Liver (tissue), 9 donors: Measurements from ENCODE around the gene ZSWIM6. TPM values are rescaled to one million over a fixed set of nuclear protein-coding genes. Genes with fewer than 3 reads are reported as not detected.

Experiments
- DNase-seq: peaks from one replicate; pipeline ENCODE4 v3.0.0-alpha.2; 2017; ENCODE audit warnings: low spot score
- H3K27ac ChIP-seq, 2 donors: one replicate each; pipeline ENCODE4 v1.7.0; 2013; ENCODE audit warnings: inconsistent platforms in 2 of 2, low read length in 2 of 2, control low read depth in 1 of 2, low read depth in 1 of 2, mild to moderate bottlenecking in 1 of 2
- H3K27me3 ChIP-seq, 4 donors: one replicate each; pipeline versions ENCODE4 v1.6.1 to v1.7.0; 2013; ENCODE audit warnings: low read length in 3 of 4, inconsistent platforms in 1 of 4, mild to moderate bottlenecking in 1 of 4, moderate library complexity in 1 of 4; ENCODE audit not compliant: control insufficient read depth in 4 of 4, insufficient read depth in 4 of 4
- H3K36me3 ChIP-seq, 4 donors: one replicate each; pipeline versions ENCODE4 v1.6.1 to v1.7.0; 2013; ENCODE audit warnings: low read length in 3 of 4, mild to moderate bottlenecking in 3 of 4, low read depth in 1 of 4, moderate library complexity in 1 of 4; ENCODE audit not compliant: control insufficient read depth in 4 of 4, insufficient read depth in 3 of 4
- H3K4me1 ChIP-seq, 4 donors: one replicate each; pipeline versions ENCODE4 v1.6.1 to v1.7.0; 2013; ENCODE audit warnings: low read length in 3 of 4, mild to moderate bottlenecking in 3 of 4, moderate library complexity in 1 of 4; ENCODE audit not compliant: control insufficient read depth in 4 of 4, insufficient read depth in 4 of 4
- H3K4me3 ChIP-seq, 3 donors: one replicate each; pipeline versions ENCODE4 v1.6.1 to v1.7.0; 2013; ENCODE audit warnings: low read length in 3 of 3, control low read depth in 1 of 3, low read depth in 1 of 3, mild to moderate bottlenecking in 1 of 3
- H3K9ac ChIP-seq, 2 donors: one replicate each; pipeline ENCODE4 v1.7.0; 2013; ENCODE audit warnings: low read length in 2 of 2, mild to moderate bottlenecking in 2 of 2, moderate library complexity in 2 of 2, control low read depth in 1 of 2, low read depth in 1 of 2
- H3K9me3 ChIP-seq, 4 donors: one replicate each; pipeline versions ENCODE4 v1.6.1 to v1.7.0; 2013; ENCODE audit warnings: low read length in 3 of 4; ENCODE audit not compliant: control insufficient read depth in 4 of 4
- ATF3 ChIP-seq: IDR thresholded peaks from 2 replicates; pipeline ENCODE4 v1.6.1; 2016; ENCODE audit warnings: antibody characterized with exemption
- EGR1 ChIP-seq, 2 donors: IDR thresholded peaks; 2 replicates each; pipeline ENCODE4 v1.6.1; 2016 to 2018; ENCODE audit warnings: antibody characterized with exemption in 2 of 2, low read depth in 2 of 2
- FOXA1 ChIP-seq: IDR thresholded peaks from 2 replicates; pipeline ENCODE4 v1.6.1; 2016; ENCODE audit warnings: antibody characterized with exemption
- HNF4A ChIP-seq, 2 donors: conservative IDR thresholded peaks; 2 replicates each; pipeline ENCODE4 v1.6.1; 2016; ENCODE audit warnings: antibody characterized with exemption in 2 of 2, mild to moderate bottlenecking in 2 of 2
- HNF4G ChIP-seq: IDR thresholded peaks from 2 replicates; pipeline ENCODE4 v1.6.1; 2016; ENCODE audit warnings: antibody characterized with exemption
- RAD21 ChIP-seq, 2 donors: IDR thresholded peaks; 2 replicates each; pipeline ENCODE4 v1.6.1; 2016; ENCODE audit warnings: antibody characterized with exemption in 2 of 2, mild to moderate bottlenecking in 2 of 2
- SP1 ChIP-seq: IDR thresholded peaks from 2 replicates; pipeline ENCODE4 v1.6.1; 2018; ENCODE audit warnings: antibody characterized with exemption, mild to moderate bottlenecking
- TAF1 ChIP-seq: conservative IDR thresholded peaks from 2 replicates; pipeline ENCODE4 v1.6.1; 2016; ENCODE audit warnings: antibody characterized with exemption, mild to moderate bottlenecking
- YY1 ChIP-seq: IDR thresholded peaks from 2 replicates; pipeline ENCODE4 v1.6.1; 2016; ENCODE audit warnings: antibody characterized with exemption, mild to moderate bottlenecking
- ZBTB33 ChIP-seq: IDR thresholded peaks from 2 replicates; pipeline ENCODE4 v1.6.1; 2016; ENCODE audit warnings: antibody characterized with exemption
- WGBS: extraction: QIAGEN DNeasy Blood & Tissue Kit; methylation state at CpG from one replicate; pipeline ENCODE4 v1.1.7; 2013; 5-methylcytosine and 5-hydroxymethylcytosine counted together
- polyA plus RNA-seq, 2 donors: library from polyadenylated mRNA; stranded (reverse) in 1 of 2; unstranded in 1 of 2; fragments of 200-250 nt in 1 of 2; fragments of >200 nt in 1 of 2; fragmentation: Nextera tagmentation in 1 of 2; extraction: Ambion mirVana in 1 of 2; gene quantifications; one replicate each; pipeline versions ENCODE4 v1.2.1 to v1.2.3, GENCODE V29; 2013 to 2015
- total RNA-seq, 2 donors: library from RNA; depleted of rRNA; stranded (reverse); fragments of >200 nt; gene quantifications; one replicate each; pipeline ENCODE4 v1.2.3, GENCODE V29; 2014
- TF ChIP-seq, protein P1 (sequence below): fragments of 150-350 bp; IDR thresholded peaks from 2 replicates; pipeline ENCODE4 v1.5.1; 2017; ENCODE audit warnings: improper control_type of control experiment, low read depth, low read length; ENCODE audit not compliant: missing input control
- donor health status: healthy.
- donor health status: healthy.
- donor health status: healthy.
- donor health status: healthy.
- donor health status: healthy.

Gene ZSWIM6
- total and polyA plus RNA-seq, 4 donors = 1.3 to 5.2 (median 3.3) TPM

DNA sequence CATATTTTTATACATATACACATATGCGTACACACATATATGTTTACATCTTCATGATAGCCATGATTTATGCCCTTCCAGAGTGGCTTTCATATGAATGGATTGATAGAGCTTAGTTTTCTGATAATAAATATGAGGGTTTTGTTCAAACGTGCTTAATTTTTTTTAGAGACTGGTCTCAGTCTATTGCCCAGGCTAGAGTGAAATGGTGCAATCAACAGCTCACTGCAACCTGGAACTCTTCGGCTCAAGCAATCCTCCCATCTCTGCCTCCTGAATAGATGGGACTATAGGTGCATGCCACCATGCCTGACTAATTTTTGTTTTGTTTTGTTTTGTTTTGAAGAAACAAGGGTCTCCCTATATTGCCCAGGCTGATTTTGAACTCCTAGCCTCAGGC lies 48.6 kb upstream of the ZSWIM6 start:
- DNase-seq = no peak
- Histone ChIP-seq H3K4me3 (no peak overlapping the region), H3K9ac (no peak overlapping the region), H3K36me3 (no peaks in the 10 kb centered on the region), H3K27ac (no peak overlapping the region), H3K9me3 (peaks cover 0 to 4% (median 0%) of the 10 kb centered on the region in 4 donors), H3K4me1 (no peaks in the 10 kb centered on the region), H3K27me3 (no peaks in the 10 kb centered on the region)
- 93% methylated on average over 3 of the region's 3 CpGs for WGBS
- TF ChIP-seq, protein P1, sequence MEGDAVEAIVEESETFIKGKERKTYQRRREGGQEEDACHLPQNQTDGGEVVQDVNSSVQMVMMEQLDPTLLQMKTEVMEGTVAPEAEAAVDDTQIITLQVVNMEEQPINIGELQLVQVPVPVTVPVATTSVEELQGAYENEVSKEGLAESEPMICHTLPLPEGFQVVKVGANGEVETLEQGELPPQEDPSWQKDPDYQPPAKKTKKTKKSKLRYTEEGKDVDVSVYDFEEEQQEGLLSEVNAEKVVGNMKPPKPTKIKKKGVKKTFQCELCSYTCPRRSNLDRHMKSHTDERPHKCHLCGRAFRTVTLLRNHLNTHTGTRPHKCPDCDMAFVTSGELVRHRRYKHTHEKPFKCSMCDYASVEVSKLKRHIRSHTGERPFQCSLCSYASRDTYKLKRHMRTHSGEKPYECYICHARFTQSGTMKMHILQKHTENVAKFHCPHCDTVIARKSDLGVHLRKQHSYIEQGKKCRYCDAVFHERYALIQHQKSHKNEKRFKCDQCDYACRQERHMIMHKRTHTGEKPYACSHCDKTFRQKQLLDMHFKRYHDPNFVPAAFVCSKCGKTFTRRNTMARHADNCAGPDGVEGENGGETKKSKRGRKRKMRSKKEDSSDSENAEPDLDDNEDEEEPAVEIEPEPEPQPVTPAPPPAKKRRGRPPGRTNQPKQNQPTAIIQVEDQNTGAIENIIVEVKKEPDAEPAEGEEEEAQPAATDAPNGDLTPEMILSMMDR = no peak

- no peaks in the 10 kb centered on the region for H3K27me3 ChIP-seq
- no peak overlapping the region for H3K27ac ChIP-seq
- peaks cover 0 to 4% (median 0%) of the 10 kb centered on the region in 4 donors for H3K9me3 ChIP-seq
- peaks cover 0 to 5% (median 0%) of the 10 kb centered on the region in 4 donors for H3K4me1 ChIP-seq
- no peak overlapping the region for H3K4me3 ChIP-seq
- DNase-seq = no peak
- TF ChIP-seq HNF4G (no peak), HNF4A (conservative IDR thresholded peaks at IDR 0.05) (no peak), ZBTB33 (no peak), RAD21 (IDR thresholded peaks at IDR 0.05) (no peak), YY1 (no peak), ATF3 (no peak), EGR1 (IDR thresholded peaks at IDR 0.05; ENCODE audit: low read depth in 2 of 2) (no peak), TAF1 (no peak), SP1 (no peak), FOXA1 (no peak)
- TF ChIP-seq, protein P1 = no peak
- H3K9ac ChIP-seq = no peak overlapping the region
- H3K36me3 ChIP-seq = no peaks in the 10 kb centered on the region
Measured at GRCh38 chr5:61285531-61285930, 46.5 kb upstream of the ZSWIM6 start.
